ENCODE data around the gene MYL6. TPM values are rescaled to one million over a fixed set of nuclear protein-coding genes. Genes with fewer than 3 reads are reported as not detected.
A peak's percentile ranks its signal among the peaks of the same experiment; 100 is the strongest.
"Not testable (repeated sequence)": the region's sequence is repeated elsewhere in the genome, so short reads cannot be mapped to it uniquely, and the experiment has no call there.

Gene MYL6
- total RNA-seq, 1 donor from 2014 or later: 590 TPM

- H3K27me3 ChIP-seq (ENCODE audit: control insufficient read depth, insufficient read depth, low read length): no peaks in the 10 kb centered on the region
- peak within 1 kb of the TSS; percentile 70 for H3K4me3 ChIP-seq (ENCODE audit: low read depth, low read length)
- no peak for FAIRE-seq
- DNase-seq (ENCODE audit: low read depth): peak; percentile 73
- TF ChIP-seq, protein P1, sequence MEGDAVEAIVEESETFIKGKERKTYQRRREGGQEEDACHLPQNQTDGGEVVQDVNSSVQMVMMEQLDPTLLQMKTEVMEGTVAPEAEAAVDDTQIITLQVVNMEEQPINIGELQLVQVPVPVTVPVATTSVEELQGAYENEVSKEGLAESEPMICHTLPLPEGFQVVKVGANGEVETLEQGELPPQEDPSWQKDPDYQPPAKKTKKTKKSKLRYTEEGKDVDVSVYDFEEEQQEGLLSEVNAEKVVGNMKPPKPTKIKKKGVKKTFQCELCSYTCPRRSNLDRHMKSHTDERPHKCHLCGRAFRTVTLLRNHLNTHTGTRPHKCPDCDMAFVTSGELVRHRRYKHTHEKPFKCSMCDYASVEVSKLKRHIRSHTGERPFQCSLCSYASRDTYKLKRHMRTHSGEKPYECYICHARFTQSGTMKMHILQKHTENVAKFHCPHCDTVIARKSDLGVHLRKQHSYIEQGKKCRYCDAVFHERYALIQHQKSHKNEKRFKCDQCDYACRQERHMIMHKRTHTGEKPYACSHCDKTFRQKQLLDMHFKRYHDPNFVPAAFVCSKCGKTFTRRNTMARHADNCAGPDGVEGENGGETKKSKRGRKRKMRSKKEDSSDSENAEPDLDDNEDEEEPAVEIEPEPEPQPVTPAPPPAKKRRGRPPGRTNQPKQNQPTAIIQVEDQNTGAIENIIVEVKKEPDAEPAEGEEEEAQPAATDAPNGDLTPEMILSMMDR (IDR thresholded peaks at IDR 0.05; ENCODE audit: insufficient read depth, low read length, severe bottlenecking): peak; percentile 88
- peaks cover 9% of the 10 kb centered on the region for H3K36me3 ChIP-seq (ENCODE audit: control insufficient read depth, insufficient read depth, low read length)
Observed at GRCh38 chr12:56189099-56189917, 31.1 kb downstream of the MYL6 start, which contains the start of gene SMARCC2. Gene SMARCC2 (minus strand): TSS chr12:56189483. CDS start chr12:56189461, 22 bp downstream.

DNA sequence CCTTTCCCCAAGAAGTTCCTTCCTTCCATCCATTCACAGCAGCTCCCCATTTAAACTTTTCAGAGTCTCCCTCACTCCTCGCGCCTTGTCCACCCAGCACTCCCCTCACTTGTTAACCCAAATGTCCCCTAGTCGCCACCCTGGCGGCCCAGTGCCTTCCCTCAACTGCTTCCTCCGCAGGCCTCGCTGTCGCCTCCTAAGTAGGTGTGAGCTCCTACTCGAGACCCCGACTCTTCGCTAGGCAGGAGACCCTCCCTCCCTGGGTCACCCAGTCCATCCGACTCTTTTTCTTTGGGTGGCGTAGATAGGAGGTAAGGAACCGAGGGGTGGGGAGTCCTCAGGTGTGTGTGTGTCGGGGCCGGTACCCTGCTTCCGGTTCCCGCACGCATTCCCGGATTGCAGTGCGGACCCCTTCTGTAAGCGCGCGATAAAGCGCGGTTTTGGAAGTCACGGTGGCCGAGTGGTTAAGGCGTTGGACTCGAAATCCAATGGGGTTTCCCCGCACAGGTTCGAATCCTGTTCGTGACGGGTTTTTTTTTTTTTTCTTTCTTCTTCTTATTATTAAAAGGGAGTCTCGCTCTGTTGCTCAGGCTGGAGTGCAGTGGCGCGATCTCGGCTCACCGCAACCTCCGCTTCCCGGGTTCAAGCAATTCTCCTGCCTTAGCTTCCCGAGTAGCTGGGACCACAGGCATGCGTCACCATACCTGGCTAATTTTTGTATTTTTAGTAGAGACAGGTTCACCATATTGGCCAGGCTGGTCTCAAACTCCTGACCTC is 31.9 kb downstream of the MYL6 start:
- FAIRE-seq (no peak), DNase-seq (ENCODE audit: low read depth) (peak; percentile 75)
- H3K27me3 ChIP-seq (ENCODE audit: control insufficient read depth, insufficient read depth, low read length): no peaks in the 10 kb centered on the region
- H3K4me3 ChIP-seq (ENCODE audit: low read depth, low read length): peak overlapping the region; percentile 70
- TF ChIP-seq, protein P1 (IDR thresholded peaks at IDR 0.05; ENCODE audit: insufficient read depth, low read length, severe bottlenecking): no peak
- peaks cover 4% of the 10 kb centered on the region for H3K36me3 ChIP-seq (ENCODE audit: control insufficient read depth, insufficient read depth, low read length)

GRCh38 chr12:56190695-56191155 is 32.6 kb downstream of the MYL6 start:
- Histone ChIP-seq H3K4me3 (ENCODE audit: low read depth, low read length) (no peak overlapping the region), H3K36me3 (ENCODE audit: control insufficient read depth, insufficient read depth, low read length) (peaks cover 3% of the 10 kb centered on the region), H3K27me3 (ENCODE audit: control insufficient read depth, insufficient read depth, low read length) (no peaks in the 10 kb centered on the region)
- FAIRE-seq (no peak), DNase-seq (ENCODE audit: low read depth) (no peak)
- TF ChIP-seq, protein P1 (IDR thresholded peaks at IDR 0.05; ENCODE audit: insufficient read depth, low read length, severe bottlenecking): no peak

GRCh38 chr12:56192582-56192981 is 34.4 kb downstream of the MYL6 start:
- FAIRE-seq (no peak), DNase-seq (ENCODE audit: low read depth) (no peak)
- Histone ChIP-seq H3K36me3 (ENCODE audit: control insufficient read depth, insufficient read depth, low read length) (no peaks in the 10 kb centered on the region), H3K4me3 (ENCODE audit: low read depth, low read length) (no peak overlapping the region), H3K27me3 (ENCODE audit: control insufficient read depth, insufficient read depth, low read length) (no peaks in the 10 kb centered on the region)
- TF ChIP-seq, protein P1 (IDR thresholded peaks at IDR 0.05; ENCODE audit: insufficient read depth, low read length, severe bottlenecking): no peak

DNA sequence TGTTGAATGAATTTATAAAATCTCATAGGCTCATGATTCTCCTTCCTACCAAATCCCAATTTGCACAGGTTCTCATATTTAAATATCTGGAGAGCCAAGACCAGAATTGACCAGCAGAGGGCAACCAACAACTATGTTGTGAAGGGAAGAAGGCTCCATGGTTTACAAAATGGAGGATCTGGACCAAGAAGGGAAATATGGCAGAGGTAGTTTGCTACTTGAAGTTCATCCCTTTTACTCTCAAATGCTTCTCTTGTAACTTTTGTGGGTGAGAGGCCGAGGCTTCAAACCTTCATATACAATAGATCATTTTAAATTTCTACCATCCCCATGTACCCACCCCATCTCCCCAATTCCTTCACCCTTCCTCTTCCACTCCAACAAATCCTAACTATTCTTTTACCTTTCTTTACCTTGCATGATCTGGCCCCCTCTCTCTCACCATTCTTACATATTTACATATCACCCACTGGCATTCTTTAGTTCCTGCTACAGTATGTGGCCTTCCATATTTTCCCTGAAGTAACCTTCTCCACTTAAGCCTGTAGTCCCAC is 34.9 kb downstream of the MYL6 start:
- FAIRE-seq: no peak
- TF ChIP-seq, protein P1 (IDR thresholded peaks at IDR 0.05; ENCODE audit: insufficient read depth, low read length, severe bottlenecking): peak; percentile 67
- H3K27me3 ChIP-seq (ENCODE audit: control insufficient read depth, insufficient read depth, low read length): no peaks in the 10 kb centered on the region
- peak; percentile 79 for DNase-seq (ENCODE audit: low read depth)
- no peaks in the 10 kb centered on the region for H3K36me3 ChIP-seq (ENCODE audit: control insufficient read depth, insufficient read depth, low read length)
- no peak overlapping the region for H3K4me3 ChIP-seq (ENCODE audit: low read depth, low read length)

DNA sequence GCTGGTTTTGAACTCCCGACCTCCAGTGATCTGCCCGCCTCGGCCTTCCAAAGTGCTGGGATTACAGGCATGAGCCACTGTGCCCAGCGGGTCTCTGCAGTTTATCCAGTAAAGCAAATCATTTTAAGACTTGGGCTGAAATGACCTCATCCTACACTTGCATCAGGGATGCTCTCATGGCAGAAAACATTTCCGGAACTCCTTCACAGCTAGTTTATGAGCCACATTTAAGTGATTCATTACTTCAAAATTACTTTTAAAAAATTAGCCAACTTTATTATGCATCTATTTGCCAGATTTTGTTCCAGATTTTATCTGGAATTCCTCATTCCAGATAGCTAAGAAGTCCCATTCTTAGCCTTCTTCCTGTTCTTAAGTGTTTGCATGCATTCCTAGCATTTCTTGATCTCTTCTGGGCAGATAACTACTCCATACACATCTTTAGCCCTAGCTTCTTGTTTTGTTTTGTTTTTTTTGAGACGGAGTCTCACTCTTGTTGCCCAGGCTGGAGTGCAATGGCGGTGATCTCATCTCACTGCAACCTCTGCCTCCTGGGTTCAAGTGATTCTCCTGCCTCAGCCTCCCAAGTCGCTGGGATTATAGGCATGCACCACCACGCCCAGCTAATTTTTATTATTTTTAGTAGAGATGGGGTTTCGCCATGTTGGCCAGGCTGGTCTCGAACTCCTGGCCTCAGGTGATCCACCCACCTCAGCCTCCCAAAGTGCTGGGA is 38.8 kb downstream of the MYL6 start:
- not testable (repeated sequence) for H3K36me3 ChIP-seq (ENCODE audit: control insufficient read depth, insufficient read depth, low read length); FAIRE-seq; H3K4me3 ChIP-seq (ENCODE audit: low read depth, low read length); H3K27me3 ChIP-seq (ENCODE audit: control insufficient read depth, insufficient read depth, low read length)
- DNase-seq (ENCODE audit: low read depth): peak; percentile 71
